OCI-LY3 (cell line): Measurements from ENCODE around the gene ROR1.

Experiments used
- H2AFZ ChIP-seq: fragments of 200-600, 300-600 bp; shearing (Covaris generic); 2 replicates; pipeline ENCODE4 v1.6.0; 2014; ENCODE audit warnings: antibody characterized with exemption, low read depth, low read length
- H3K27ac ChIP-seq: fragments of 200-600, 300-600 bp; sonication (generic); 2 replicates; pipeline ENCODE4 v1.5.1; 2014; ENCODE audit warnings: mild to moderate bottlenecking, low read length, moderate library complexity, mixed read lengths
- H3K27me3 ChIP-seq: fragments of 200-600, 300-600 bp; sonication (generic); 2 replicates; pipeline ENCODE4 v1.6.1; 2014; ENCODE audit warnings: low read depth, low read length, mixed read lengths
- H3K36me3 ChIP-seq: fragments of 200-600, 300-600 bp; sonication (generic); replicated peaks from 2 replicates; pipeline ENCODE3; 2014; ENCODE audit warnings: low read depth, low read length, mixed read lengths
- H3K4me1 ChIP-seq: fragments of 300-600, 200-600 bp; sonication (generic); 2 replicates; pipeline ENCODE4 v1.6.1; 2014; ENCODE audit warnings: low read length, mixed read lengths
- H3K4me2 ChIP-seq: fragments of 200-600, 300-600 bp; sonication (generic); 2 replicates; pipeline ENCODE4 v1.6.1; 2014; ENCODE audit warnings: low read length, mixed read lengths
- H3K4me3 ChIP-seq: fragments of 300-600, 200-600 bp; sonication (generic); 2 replicates; pipeline ENCODE4 v1.5.1; 2014; ENCODE audit warnings: antibody characterized with exemption, mild to moderate bottlenecking, low read length, moderate library complexity
- H3K79me2 ChIP-seq: fragments of 300-600, 200-600 bp; shearing (Covaris generic); 2 replicates; pipeline ENCODE4 v1.6.1; 2014; ENCODE audit warnings: mild to moderate bottlenecking, low read length, mixed read lengths
- H3K9ac ChIP-seq: fragments of 300-600, 200-600 bp; shearing (Covaris generic); 2 replicates; pipeline ENCODE4 v1.6.0; 2014; ENCODE audit warnings: mild to moderate bottlenecking, low read length, moderate library complexity
- H3K9me3 ChIP-seq: fragments of 200-600, 300-600 bp; shearing (Covaris generic); 2 replicates; pipeline ENCODE4 v1.6.1; 2014; ENCODE audit warnings: low read length, mixed read lengths; ENCODE audit not compliant: insufficient read depth
- H4K20me1 ChIP-seq: fragments of 200-600, 300-600 bp; sonication (generic); 2 replicates; pipeline ENCODE4 v1.6.1; 2016; ENCODE audit warnings: low read length, mixed read lengths; ENCODE audit not compliant: insufficient read depth
- EZH2phosphoT487 ChIP-seq: fragments of 200-600 bp; shearing (Covaris generic); IDR thresholded peaks from 2 replicates; pipeline ENCODE4 v1.6.1; 2018; ENCODE audit warnings: antibody characterized with exemption, mixed run types, low read depth
- TF ChIP-seq, protein P1 (sequence below): fragments of 200-600, 300-600 bp; sonication (generic); IDR thresholded peaks from 2 replicates; pipeline ENCODE4 v1.5.1; 2014; ENCODE audit warnings: antibody characterized with exemption, low read length, low read depth

The ROR1 gene

DNA sequence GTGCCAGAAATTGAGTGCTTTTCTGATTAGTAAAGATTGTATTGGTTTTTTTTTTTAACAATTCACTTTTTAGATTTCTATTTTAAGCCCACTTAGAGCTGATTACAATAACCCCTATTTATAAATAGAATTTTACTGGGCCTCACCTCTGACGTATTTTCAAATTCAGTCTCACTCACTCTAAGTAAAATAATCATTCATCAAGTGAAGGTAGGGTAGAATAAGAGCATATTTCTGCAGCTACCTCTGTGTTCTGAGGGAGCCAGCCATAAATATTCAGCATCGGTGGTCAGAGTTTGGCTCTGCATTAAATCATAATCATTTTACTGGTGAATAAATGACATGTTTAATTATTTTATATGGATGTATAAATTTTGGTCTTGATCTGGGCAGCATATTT lies 333.8 kb downstream of the ROR1 start:
- no peak overlapping the region for H3K4me3 ChIP-seq
- H3K27ac ChIP-seq = no peak overlapping the region
- no peak overlapping the region for H2AFZ ChIP-seq
- H3K9ac ChIP-seq = no peak overlapping the region
- no peaks in the 10 kb centered on the region for H4K20me1 ChIP-seq
- H3K4me2 ChIP-seq = no peak overlapping the region
- H3K79me2 ChIP-seq = no peaks in the 10 kb centered on the region
- H3K36me3 ChIP-seq = no peaks in the 10 kb centered on the region
- H3K27me3 ChIP-seq = no peaks in the 10 kb centered on the region; the same call in 1 of the 2 replicates
- TF ChIP-seq EZH2phosphoT487 = no peak
- H3K9me3 ChIP-seq = no peaks in the 10 kb centered on the region
- H3K4me1 ChIP-seq = peaks cover 7% of the 10 kb centered on the region

DNA sequence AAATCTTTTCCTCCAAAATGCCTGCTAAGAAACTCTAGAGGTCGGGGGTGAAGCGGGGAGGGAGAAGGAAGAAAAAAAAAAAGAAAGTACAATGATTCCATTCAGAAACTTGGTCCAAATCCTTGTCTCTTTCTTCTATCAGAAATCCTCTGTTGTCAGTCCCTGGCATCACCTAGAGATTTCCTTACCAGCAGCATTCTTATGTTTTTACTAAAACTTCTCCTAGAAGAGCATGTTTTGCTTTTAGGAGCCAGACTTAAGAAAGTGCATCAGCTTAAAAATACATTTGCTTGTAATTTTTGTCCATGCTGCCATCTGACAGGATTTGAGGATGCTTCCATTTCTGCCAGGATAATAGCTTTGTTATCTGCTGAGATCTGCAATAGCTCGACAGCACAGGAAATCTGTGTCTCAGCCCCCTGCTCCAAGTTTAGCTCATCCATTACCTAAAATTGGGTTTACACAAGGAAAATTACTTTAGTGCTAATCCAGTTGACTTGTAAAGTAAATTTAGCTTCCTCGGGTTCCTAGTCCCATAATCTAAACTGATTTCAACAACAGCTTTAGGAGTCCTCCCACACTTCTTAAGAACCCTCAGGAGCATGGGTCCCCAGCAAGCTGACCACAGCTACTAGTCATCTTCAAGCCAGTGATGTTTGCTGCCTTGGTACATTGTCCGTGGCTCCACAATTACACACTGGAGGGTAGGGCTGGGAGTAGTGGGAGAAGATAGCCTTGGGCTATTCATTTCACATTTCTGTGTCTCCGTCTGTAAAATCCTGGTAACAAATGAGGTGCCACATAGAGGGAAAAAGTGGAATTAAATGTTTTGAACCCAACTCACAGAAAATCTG lies 337.3 kb downstream of the ROR1 start:
- TF ChIP-seq, protein P1, sequence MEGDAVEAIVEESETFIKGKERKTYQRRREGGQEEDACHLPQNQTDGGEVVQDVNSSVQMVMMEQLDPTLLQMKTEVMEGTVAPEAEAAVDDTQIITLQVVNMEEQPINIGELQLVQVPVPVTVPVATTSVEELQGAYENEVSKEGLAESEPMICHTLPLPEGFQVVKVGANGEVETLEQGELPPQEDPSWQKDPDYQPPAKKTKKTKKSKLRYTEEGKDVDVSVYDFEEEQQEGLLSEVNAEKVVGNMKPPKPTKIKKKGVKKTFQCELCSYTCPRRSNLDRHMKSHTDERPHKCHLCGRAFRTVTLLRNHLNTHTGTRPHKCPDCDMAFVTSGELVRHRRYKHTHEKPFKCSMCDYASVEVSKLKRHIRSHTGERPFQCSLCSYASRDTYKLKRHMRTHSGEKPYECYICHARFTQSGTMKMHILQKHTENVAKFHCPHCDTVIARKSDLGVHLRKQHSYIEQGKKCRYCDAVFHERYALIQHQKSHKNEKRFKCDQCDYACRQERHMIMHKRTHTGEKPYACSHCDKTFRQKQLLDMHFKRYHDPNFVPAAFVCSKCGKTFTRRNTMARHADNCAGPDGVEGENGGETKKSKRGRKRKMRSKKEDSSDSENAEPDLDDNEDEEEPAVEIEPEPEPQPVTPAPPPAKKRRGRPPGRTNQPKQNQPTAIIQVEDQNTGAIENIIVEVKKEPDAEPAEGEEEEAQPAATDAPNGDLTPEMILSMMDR = no peak
- no peak for TF ChIP-seq EZH2phosphoT487
- peaks cover 10% of the 10 kb centered on the region for H3K4me1 ChIP-seq
- H3K79me2 ChIP-seq = no peaks in the 10 kb centered on the region
- no peak overlapping the region for H3K9ac ChIP-seq
- H3K4me3 ChIP-seq = no peak overlapping the region
- H3K9me3 ChIP-seq = no peaks in the 10 kb centered on the region
- no peak overlapping the region for H3K4me2 ChIP-seq
- no peaks in the 10 kb centered on the region for H4K20me1 ChIP-seq
- H3K36me3 ChIP-seq = no peaks in the 10 kb centered on the region
- H2AFZ ChIP-seq = no peak overlapping the region
- no peaks in the 10 kb centered on the region; the same call in 1 of the 2 replicates for H3K27me3 ChIP-seq
- H3K27ac ChIP-seq = no peak overlapping the region

DNA sequence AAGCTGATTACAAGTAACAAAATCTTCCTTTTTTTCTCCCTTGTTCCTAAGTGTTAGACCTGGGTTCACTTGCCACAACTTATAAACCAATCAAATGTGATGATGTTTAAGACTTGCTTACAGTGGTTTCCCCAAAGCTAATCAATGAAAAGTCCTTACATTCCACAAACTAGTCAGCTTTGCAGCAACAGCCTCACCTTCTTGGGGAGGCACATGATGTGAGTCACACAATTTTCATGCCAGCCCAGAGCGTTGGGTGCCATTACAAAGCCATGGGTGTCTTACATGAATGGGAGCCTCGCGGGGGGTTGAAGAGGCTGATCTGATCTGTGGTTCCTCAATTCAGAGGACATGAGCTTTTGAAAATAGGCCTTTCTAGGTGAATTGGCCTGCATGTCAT lies 338.0 kb downstream of the ROR1 start:
- Histone ChIP-seq H2AFZ (no peak overlapping the region), H3K27ac (no peak overlapping the region), H3K79me2 (no peaks in the 10 kb centered on the region), H3K36me3 (no peaks in the 10 kb centered on the region), H3K4me1 (peaks cover 10% of the 10 kb centered on the region), H3K4me2 (no peak overlapping the region), H3K27me3 (no peaks in the 10 kb centered on the region; the same call in 1 of the 2 replicates), H3K9ac (no peak overlapping the region), H4K20me1 (no peaks in the 10 kb centered on the region), H3K9me3 (no peaks in the 10 kb centered on the region), H3K4me3 (no peak overlapping the region)
- no peak for TF ChIP-seq EZH2phosphoT487
- TF ChIP-seq, protein P1 = no peak

DNA sequence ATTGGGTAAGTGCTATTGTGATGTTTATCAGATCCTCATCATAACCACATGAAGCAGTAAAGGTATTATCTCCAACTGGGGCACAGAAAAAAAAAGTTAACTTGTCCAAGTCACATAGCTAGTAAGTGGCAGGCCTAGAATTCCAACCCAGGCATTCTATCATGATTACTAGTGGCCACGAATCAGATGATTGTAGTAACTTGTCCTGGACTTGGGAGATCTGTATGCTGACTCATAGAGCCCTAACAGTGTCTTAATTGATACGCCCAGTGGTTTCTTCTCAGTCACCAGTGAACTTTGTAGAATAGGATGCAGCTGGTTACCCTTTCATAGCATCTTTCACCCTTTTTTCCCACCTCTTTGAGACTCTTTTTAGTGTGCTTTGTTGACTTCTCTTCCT lies 338.5 kb downstream of the ROR1 start:
- Histone ChIP-seq H3K9ac (no peak overlapping the region), H3K4me2 (no peak overlapping the region), H3K4me3 (no peak overlapping the region), H2AFZ (no peak overlapping the region), H3K27ac (no peak overlapping the region), H3K4me1 (peaks cover 10% of the 10 kb centered on the region), H4K20me1 (no peaks in the 10 kb centered on the region), H3K9me3 (no peaks in the 10 kb centered on the region), H3K36me3 (no peaks in the 10 kb centered on the region), H3K27me3 (no peaks in the 10 kb centered on the region; the same call in 1 of the 2 replicates), H3K79me2 (no peaks in the 10 kb centered on the region)
- no peak for TF ChIP-seq EZH2phosphoT487
- TF ChIP-seq, protein P1 = no peak
